Left forelimb (tissue), 1 donor: ENCODE data around the gene STPG3.
"Not testable (repeated sequence)": the region's sequence is repeated elsewhere in the genome, so short reads cannot be mapped to it uniquely, and the experiment has no call there.

ENCODE experiments used
- DNase-seq: peaks from one replicate; pipeline ENCODE4 v3.0.0-alpha.2; 2018; ENCODE audit warnings: low spot score

STPG3 gene

GRCh38 chr9:137245450-137246421, 5.3 kb upstream of the STPG3 start:
- no peak for DNase-seq

GRCh38 chr9:137247135-137247915, 3.8 kb upstream of the STPG3 start:
- no peak for DNase-seq

- no peak for DNase-seq
These were observed 3.2 kb upstream of the STPG3 start for GRCh38 chr9:137247916-137248175.

- no peak for DNase-seq
These were observed 525 bp upstream of the STPG3 start for GRCh38 chr9:137250329-137251193.

GRCh38 chr9:137251490-137252268, 593 bp downstream of the STPG3 start:
- no peak for DNase-seq

GRCh38 chr9:137252555-137253506, 1.7 kb downstream of the STPG3 start:
- DNase-seq = no peak

- DNase-seq = no peak
These were observed 2.9 kb downstream of the STPG3 start for GRCh38 chr9:137253717-137254623.

GRCh38 chr9:137254624-137255447, 3.8 kb downstream of the STPG3 start, which contains the start of gene NELFB:
NELFB (plus strand) TSS chr9:137255327.
- peak; percentile 98 for DNase-seq

- DNase-seq = no peak
These were observed 4.5 kb downstream of the STPG3 start for GRCh38 chr9:137255448-137256114.

GRCh38 chr9:137256362-137256761, 5.3 kb downstream of the STPG3 start:
- DNase-seq = no peak

GRCh38 chr9:137256856-137257255, 5.8 kb downstream of the STPG3 start:
- no peak for DNase-seq

- not testable (repeated sequence) for DNase-seq
These were observed 11.3 kb downstream of the STPG3 start for GRCh38 chr9:137262173-137262908.

- DNase-seq = no peak
These were observed 11.8 kb downstream of the STPG3 start for GRCh38 chr9:137262909-137263285.

- no peak for DNase-seq
These were observed 12.4 kb downstream of the STPG3 start for GRCh38 chr9:137263506-137263905.

GRCh38 chr9:137264067-137264466, 13.0 kb downstream of the STPG3 start:
- no peak for DNase-seq

GRCh38 chr9:137265496-137266161, 14.5 kb downstream of the STPG3 start:
- no peak for DNase-seq
